Liver (tissue), 1 donor: ENCODE data around the gene DLX4.

Experiments
- TF ChIP-seq, protein P1 (sequence below): IDR thresholded peaks from 2 replicates; pipeline ENCODE4 v1.6.1; 2016; ENCODE audit warnings: antibody characterized with exemption, mild to moderate bottlenecking
- TF ChIP-seq, protein P2 (sequence below): IDR thresholded peaks from 2 replicates; pipeline ENCODE4 v1.6.1; 2016; ENCODE audit warnings: antibody characterized with exemption

- TF ChIP-seq, protein P1, sequence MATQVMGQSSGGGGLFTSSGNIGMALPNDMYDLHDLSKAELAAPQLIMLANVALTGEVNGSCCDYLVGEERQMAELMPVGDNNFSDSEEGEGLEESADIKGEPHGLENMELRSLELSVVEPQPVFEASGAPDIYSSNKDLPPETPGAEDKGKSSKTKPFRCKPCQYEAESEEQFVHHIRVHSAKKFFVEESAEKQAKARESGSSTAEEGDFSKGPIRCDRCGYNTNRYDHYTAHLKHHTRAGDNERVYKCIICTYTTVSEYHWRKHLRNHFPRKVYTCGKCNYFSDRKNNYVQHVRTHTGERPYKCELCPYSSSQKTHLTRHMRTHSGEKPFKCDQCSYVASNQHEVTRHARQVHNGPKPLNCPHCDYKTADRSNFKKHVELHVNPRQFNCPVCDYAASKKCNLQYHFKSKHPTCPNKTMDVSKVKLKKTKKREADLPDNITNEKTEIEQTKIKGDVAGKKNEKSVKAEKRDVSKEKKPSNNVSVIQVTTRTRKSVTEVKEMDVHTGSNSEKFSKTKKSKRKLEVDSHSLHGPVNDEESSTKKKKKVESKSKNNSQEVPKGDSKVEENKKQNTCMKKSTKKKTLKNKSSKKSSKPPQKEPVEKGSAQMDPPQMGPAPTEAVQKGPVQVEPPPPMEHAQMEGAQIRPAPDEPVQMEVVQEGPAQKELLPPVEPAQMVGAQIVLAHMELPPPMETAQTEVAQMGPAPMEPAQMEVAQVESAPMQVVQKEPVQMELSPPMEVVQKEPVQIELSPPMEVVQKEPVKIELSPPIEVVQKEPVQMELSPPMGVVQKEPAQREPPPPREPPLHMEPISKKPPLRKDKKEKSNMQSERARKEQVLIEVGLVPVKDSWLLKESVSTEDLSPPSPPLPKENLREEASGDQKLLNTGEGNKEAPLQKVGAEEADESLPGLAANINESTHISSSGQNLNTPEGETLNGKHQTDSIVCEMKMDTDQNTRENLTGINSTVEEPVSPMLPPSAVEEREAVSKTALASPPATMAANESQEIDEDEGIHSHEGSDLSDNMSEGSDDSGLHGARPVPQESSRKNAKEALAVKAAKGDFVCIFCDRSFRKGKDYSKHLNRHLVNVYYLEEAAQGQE = no peak
- TF ChIP-seq, protein P2, sequence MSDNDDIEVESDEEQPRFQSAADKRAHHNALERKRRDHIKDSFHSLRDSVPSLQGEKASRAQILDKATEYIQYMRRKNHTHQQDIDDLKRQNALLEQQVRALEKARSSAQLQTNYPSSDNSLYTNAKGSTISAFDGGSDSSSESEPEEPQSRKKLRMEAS = no peak
These were observed 10.9 kb downstream of the DLX4 start for GRCh38 chr17:49979748-49980479.
